A549 (cell line): ENCODE measurements around the gene TMEM43. TPM values are rescaled to one million over a fixed set of nuclear protein-coding genes. Genes with fewer than 3 reads are reported as not detected.

Experiments used
- ATAC-seq, 2 experiments: fragments of 200-7000 bp in 1 of 2; fragments of >200 bp in 1 of 2; cut with Nextera tagmentation in 1 of 2; cut with Tn5 transposase in 1 of 2; 3 replicates each; pipeline versions ENCODE4 v1.8.0 to v1.9.1; 2018 to 2020; ENCODE audit warnings: mild to moderate bottlenecking in 1 of 2, moderate library complexity in 1 of 2
- CTCF ChIA-PET: fragments of 300-600 bp; sonication (Branson Sonifier 250); formaldehyde crosslinking; extraction: SDS; loops from one replicate; lab custom pipeline; 2021; ENCODE audit warnings: antibody characterized with exemption, inconsistent platforms; lab: Yijun Ruan, JAX
- POLR2A ChIA-PET: fragments of 350-600 bp; formaldehyde crosslinking; extraction: SDS; loops from one replicate; lab custom pipeline; 2021; ENCODE audit warnings: antibody characterized with exemption, inconsistent platforms; lab: Yijun Ruan, JAX
- DNase-seq, 2 experiments: peaks; one replicate each; pipeline versions ENCODE4 v3.0.0 to v3.0.0-alpha.2; 2011 to 2016; ENCODE audit warnings: low read depth in 1 of 2, low spot score in 1 of 2
- FAIRE-seq: peaks from 2 replicates; lab custom pipeline; 2011; peaks lifted over from hg19 to GRCh38; lab: Jason Lieb, UNC
- H3K27ac ChIP-seq, 2 experiments: fragments of >200 bp; sonication (Bioruptor Twin); formaldehyde crosslinking; 3 replicates each; pipeline ENCODE4 v1.5.1; 2016 to 2017
- H3K4me1 ChIP-seq: fragments of >200 bp; sonication (Bioruptor Twin); formaldehyde crosslinking; 3 replicates; pipeline ENCODE4 v1.6.1; 2016
- H3K4me2 ChIP-seq: fragments of >200 bp; sonication (Bioruptor Twin); formaldehyde crosslinking; 3 replicates; pipeline ENCODE4 v1.6.1; 2016
- H3K4me3 ChIP-seq: fragments of >200 bp; sonication (Bioruptor Twin); formaldehyde crosslinking; 3 replicates; pipeline ENCODE4 v1.5.1; 2016
- H3K9me3 ChIP-seq: fragments of >200 bp; sonication (Bioruptor Twin); formaldehyde crosslinking; 3 replicates; pipeline ENCODE4 v1.6.1; 2016
- CEBPB ChIP-seq, 2 experiments: fragments of >200 bp in 1 of 2; sonication (Bioruptor Twin) in 1 of 2; formaldehyde crosslinking in 1 of 2; IDR thresholded peaks; 2 replicates each; pipeline ENCODE4 v1.6.1; 2012 to 2016
- CHD2 ChIP-seq: fragments of 150-350 bp; IDR thresholded peaks from 2 replicates; pipeline ENCODE4 v1.6.1; 2014; ENCODE audit warnings: low read length; ENCODE audit not compliant: partially characterized antibody
- CHD4 ChIP-seq: fragments of 200-600 bp; sonication (generic); IDR thresholded peaks from 2 replicates; pipeline ENCODE4 v1.6.1; 2016; ENCODE audit warnings: antibody characterized with exemption, mild to moderate bottlenecking, borderline replicate concordance
- CTCF ChIP-seq: fragments of >200 bp; sonication (Bioruptor Twin); formaldehyde crosslinking; IDR thresholded peaks from 3 replicates; pipeline ENCODE4 v1.5.1; 2016
- E2F6 ChIP-seq: IDR thresholded peaks from 2 replicates; pipeline ENCODE4 v1.6.1; 2012; ENCODE audit warnings: low read depth, borderline replicate concordance
- EHF ChIP-seq: fragments of 250-450 bp; sonication (Bioruptor Pico); IDR thresholded peaks from 2 replicates; pipeline ENCODE4 v1.5.0; 2020; ENCODE audit warnings: mild to moderate bottlenecking
- ELK1 ChIP-seq: fragments of 150-350 bp; IDR thresholded peaks from 2 replicates; pipeline ENCODE4 v1.6.1; 2014; ENCODE audit warnings: low read depth, mild to moderate bottlenecking, low read length
- ESRRA ChIP-seq: fragments of 150-350 bp; IDR thresholded peaks from 2 replicates; pipeline ENCODE4 v1.6.1; 2014; ENCODE audit warnings: mild to moderate bottlenecking, low read length, borderline replicate concordance
- FOSL2 ChIP-seq, 2 experiments: fragments of 450-650 bp in 1 of 2; fragments of >200 bp in 1 of 2; sonication (Bioruptor Twin) in 1 of 2; formaldehyde crosslinking; IDR thresholded peaks; 2 replicates each; pipeline versions ENCODE4 v1.5.0 to v1.6.1; 2016 to 2020; ENCODE audit warnings: mild to moderate bottlenecking in 1 of 2, moderate library complexity in 1 of 2
- GATA3 ChIP-seq: IDR thresholded peaks from 2 replicates; pipeline ENCODE4 v1.6.1; 2012; ENCODE audit warnings: borderline replicate concordance
- HMGXB4 ChIP-seq: fragments of 250-450 bp; sonication (Bioruptor Pico); IDR thresholded peaks from 2 replicates; pipeline ENCODE4 v1.5.0; 2021; ENCODE audit warnings: mild to moderate bottlenecking, moderate library complexity, borderline replicate concordance
- HOXA7 ChIP-seq: fragments of 250-450 bp; sonication (Bioruptor Pico); IDR thresholded peaks from 2 replicates; pipeline ENCODE4 v1.5.0; 2020; ENCODE audit warnings: mild to moderate bottlenecking, moderate library complexity
- HOXB13 ChIP-seq: fragments of 250-450 bp; sonication (Bioruptor Pico); IDR thresholded peaks from 2 replicates; pipeline ENCODE4 v1.5.0; 2020; ENCODE audit warnings: low read depth, mild to moderate bottlenecking, moderate library complexity
- HOXB5 ChIP-seq: fragments of 250-450 bp; sonication (Bioruptor Pico); IDR thresholded peaks from 2 replicates; pipeline ENCODE4 v1.5.0; 2020; ENCODE audit warnings: mild to moderate bottlenecking, moderate library complexity
- JUN ChIP-seq, 2 experiments: fragments of >200 bp; sonication (Bioruptor Twin); formaldehyde crosslinking; IDR thresholded peaks; 2 replicates in 1 of 2; 3 replicates in 1 of 2; pipeline ENCODE4 v1.6.1; 2016 to 2017
- MAX ChIP-seq: IDR thresholded peaks from 2 replicates; pipeline ENCODE4 v1.6.1; 2012
- NFE2L2 ChIP-seq: fragments of 150-350 bp; conservative IDR thresholded peaks from 2 replicates; pipeline ENCODE4 v1.6.1; 2014; ENCODE audit warnings: low read length
- NPAS2 ChIP-seq: fragments of 250-450 bp; sonication (Bioruptor Pico); IDR thresholded peaks from 2 replicates; pipeline ENCODE4 v1.8.0; 2022; ENCODE audit warnings: mild to moderate bottlenecking, moderate library complexity, borderline replicate concordance
- NR3C1 ChIP-seq: fragments of >200 bp; sonication (Bioruptor Twin); formaldehyde crosslinking; IDR thresholded peaks from 3 replicates; pipeline ENCODE4 v1.6.1; 2017
- RAD21 ChIP-seq, 2 experiments: fragments of >200 bp in 1 of 2; sonication (Bioruptor Twin) in 1 of 2; formaldehyde crosslinking in 1 of 2; IDR thresholded peaks in 1 of 2; conservative IDR thresholded peaks in 1 of 2; 2 replicates in 1 of 2; 3 replicates in 1 of 2; pipeline ENCODE4 v1.6.1; 2012 to 2018; ENCODE audit warnings: inconsistent platforms in 1 of 2
- RFX5 ChIP-seq: fragments of 450-650 bp; IDR thresholded peaks from 2 replicates; pipeline ENCODE4 v1.7.1; 2014; ENCODE audit warnings: antibody characterized with exemption, mild to moderate bottlenecking, moderate library complexity
- ZFP36 ChIP-seq: fragments of 450-650 bp; IDR thresholded peaks from 2 replicates; pipeline ENCODE4 v1.6.1; 2014; ENCODE audit warnings: borderline replicate concordance; ENCODE audit not compliant: partially characterized antibody
- ZNF302 ChIP-seq: fragments of 250-450 bp; sonication (Bioruptor Pico); IDR thresholded peaks from 2 replicates; pipeline ENCODE4 v1.9.0; 2021; ENCODE audit warnings: inconsistent platforms, mild to moderate bottlenecking, moderate library complexity
- ZSCAN20 ChIP-seq: fragments of 250-450 bp; sonication (Bioruptor Pico); IDR thresholded peaks from 2 replicates; pipeline ENCODE4 v1.8.0; 2022; ENCODE audit warnings: mild to moderate bottlenecking, moderate library complexity
- WGBS: methylation state at CpG from one replicate; pipeline ENCODE4 v1.1.6; 2017; ENCODE audit errors: missing lambda C conversion rate; 5-methylcytosine and 5-hydroxymethylcytosine counted together
- polyA plus RNA-seq, 4 experiments: library from polyadenylated mRNA; depleted of rRNA in 3 of 4; stranded (reverse); fragments of >200 nt; fragmentation: RNase III in 1 of 4; extraction: RNeasy Plus Mini Kit Qiagen cat#74134 plus additional on column Dnase treatment in 1 of 4; gene quantifications; 2 replicates in 3 of 4; 3 replicates in 1 of 4; pipeline ENCODE4 v1.2.3, GENCODE V29; 2011 to 2017

TMEM43 gene
- polyA plus RNA-seq, 2 of the 4 experiments (the other 2 are of a cell fraction), result 41.1 to 79.0 TPM

GRCh38 chr3:14150078-14150477 is 25.2 kb downstream of the TMEM43 start:
- ATAC-seq (no peak), FAIRE-seq (no peak), DNase-seq (no peak)
- ChIA-PET CTCF (interaction anchor here (1.5 to 2.9 kb wide), 3 partner anchors 9 to 26 kb away, joined by 3 to 10 read pairs (median 5); no protein-coding TSS in a partner anchor), POLR2A (interaction anchor here (0.7 to 1.7 kb wide), 3 partner anchors 9 to 28 kb away, joined by 3 to 4 read pairs (median 4); partner anchors contain the start of genes CHCHD4, LSM3, TMEM43 and XPC)
- 98% methylated on average over 9 of the region's 9 CpGs for WGBS
- Histone ChIP-seq H3K4me2 (no peak overlapping the region), H3K4me1 (peaks cover 9% of the 10 kb centered on the region), H3K27ac (no peak overlapping the region), H3K4me3 (no peak overlapping the region), H3K9me3 (no peaks in the 10 kb centered on the region)
- no peak for TF ChIP-seq HOXB5
- no peak for TF ChIP-seq JUN (IDR thresholded peaks at IDR 0.05)
- TF ChIP-seq ELK1, result no peak
- TF ChIP-seq HOXB13 (CRISPR knock-in tag), result no peak
- no peak for TF ChIP-seq RAD21 (conservative IDR thresholded peaks at IDR 0.05 in 1 of 2, IDR thresholded peaks at IDR 0.05 in 1 of 2)
- no peak for TF ChIP-seq HOXA7 (CRISPR knock-in tag)
- TF ChIP-seq RFX5, result no peak
- TF ChIP-seq EHF (CRISPR knock-in tag), result no peak
- TF ChIP-seq NR3C1, result no peak
- no peak for TF ChIP-seq NFE2L2
- no peak for TF ChIP-seq E2F6
- TF ChIP-seq FOSL2 (IDR thresholded peaks at IDR 0.05), result no peak
- no peak for TF ChIP-seq FOSL2 (CRISPR knock-in tag; IDR thresholded peaks at IDR 0.05)
- no peak for TF ChIP-seq ESRRA
- no peak for TF ChIP-seq HMGXB4 (CRISPR knock-in tag)
- no peak for TF ChIP-seq ZFP36
- TF ChIP-seq GATA3, result no peak

- DNase-seq (no peak), FAIRE-seq (no peak), ATAC-seq (no peak)
- ChIA-PET CTCF (interaction anchor here (0.9 to 2.9 kb wide), 5 partner anchors 8 to 25 kb away, joined by 3 to 10 read pairs (median 4); no protein-coding TSS in a partner anchor), POLR2A (interaction anchor here (1.3 to 1.7 kb wide), 2 partner anchors 8 to 26 kb away, joined by 3 to 4 read pairs; partner anchors contain the start of genes CHCHD4 and TMEM43)
- Histone ChIP-seq H3K4me1 (peaks cover 3% of the 10 kb centered on the region), H3K27ac (no peak overlapping the region), H3K9me3 (no peaks in the 10 kb centered on the region), H3K4me3 (no peak overlapping the region), H3K4me2 (no peak overlapping the region)
- 93% methylated on average over 9 of the region's 9 CpGs for WGBS
- TF ChIP-seq ZFP36 (no peak), CHD2 (no peak), CEBPB (IDR thresholded peaks at IDR 0.05) (no peak), NPAS2 (CRISPR knock-in tag) (no peak), ZSCAN20 (no peak), ZNF302 (no peak), E2F6 (no peak), CTCF (no peak), MAX (no peak), CHD4 (no peak), RAD21 (conservative IDR thresholded peaks at IDR 0.05 in 1 of 2, IDR thresholded peaks at IDR 0.05 in 1 of 2) (no peak)
Measured at GRCh38 chr3:14150491-14151230, 25.8 kb downstream of the TMEM43 start.
